Panc1 (cell line): ENCODE measurements around the gene DHX32.

Experiments used
- CTCF ChIP-seq: fragments of 450-650 bp; IDR thresholded peaks from 2 replicates; pipeline ENCODE4 v1.5.1; 2017; ENCODE audit warnings: mild to moderate bottlenecking
- POLR2AphosphoS5 ChIP-seq: IDR thresholded peaks from 2 replicates; pipeline ENCODE4 v1.6.1; 2012; ENCODE audit warnings: mild to moderate bottlenecking, low read depth, low read length, moderate library complexity

GRCh38 chr10:125795128-125795527 is 86.0 kb downstream of the DHX32 start:
- TF ChIP-seq CTCF (no peak), POLR2AphosphoS5 (no peak)
